Smooth muscle cell of the brain vasculature (primary cell): ENCODE results near the gene PGC.
"Not testable (repeated sequence)": the region's sequence is repeated elsewhere in the genome, so short reads cannot be mapped to it uniquely, and the experiment has no call there.

Experiments
- DNase-seq: peaks from one replicate; pipeline ENCODE4 v3.0.0-alpha.2; 2012; ENCODE audit warnings: low read depth, low spot score

The PGC gene

DNA sequence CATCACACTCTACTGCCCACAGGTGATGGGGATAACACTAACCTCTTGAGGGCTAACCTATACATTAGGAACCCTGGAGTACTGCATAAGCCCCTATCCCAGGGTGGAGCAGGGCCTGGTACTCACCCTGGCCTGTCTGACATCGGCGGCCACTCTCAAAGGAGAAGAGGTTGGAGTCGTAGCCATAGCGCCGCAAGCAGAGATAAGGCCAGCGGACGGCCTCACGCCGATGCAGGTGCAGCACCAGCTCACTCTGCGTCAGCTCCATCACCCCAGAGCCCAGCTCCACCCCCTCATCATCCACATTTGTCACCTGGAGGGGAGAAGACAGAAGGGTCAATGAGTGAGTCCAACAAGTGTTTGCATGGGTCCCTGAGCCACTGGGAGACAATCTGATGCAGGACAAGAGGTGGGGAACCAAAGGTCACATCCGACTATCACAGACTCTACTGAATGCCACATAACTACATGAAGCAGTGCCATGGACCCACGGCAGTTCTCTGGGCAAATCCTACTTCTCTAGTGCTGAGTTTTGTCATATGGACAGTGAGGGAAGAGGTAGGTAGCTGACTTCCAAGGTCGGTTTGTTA lies 28.2 kb upstream of the PGC start:
- DNase-seq: no peak

DNA sequence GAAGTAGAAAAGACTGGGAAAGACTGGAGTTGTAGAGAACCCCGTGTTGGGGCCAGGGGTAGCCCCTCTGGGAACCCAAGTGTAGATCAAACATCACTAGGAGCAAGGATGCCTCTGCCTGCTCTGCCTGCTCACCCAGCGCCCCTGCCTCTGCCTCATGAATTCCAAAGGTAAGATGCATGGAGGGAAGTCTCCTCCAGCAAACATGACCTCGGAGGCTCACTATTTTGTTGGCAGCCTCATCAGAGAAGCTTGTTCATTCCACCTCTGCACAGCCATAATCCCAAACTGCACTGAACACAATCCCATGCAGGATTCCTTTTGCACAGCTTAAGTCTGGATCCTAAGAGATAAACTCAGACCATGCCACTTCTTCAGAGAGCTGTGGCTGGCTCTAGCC lies 27.6 kb upstream of the PGC start:
- DNase-seq: no peak

DNA sequence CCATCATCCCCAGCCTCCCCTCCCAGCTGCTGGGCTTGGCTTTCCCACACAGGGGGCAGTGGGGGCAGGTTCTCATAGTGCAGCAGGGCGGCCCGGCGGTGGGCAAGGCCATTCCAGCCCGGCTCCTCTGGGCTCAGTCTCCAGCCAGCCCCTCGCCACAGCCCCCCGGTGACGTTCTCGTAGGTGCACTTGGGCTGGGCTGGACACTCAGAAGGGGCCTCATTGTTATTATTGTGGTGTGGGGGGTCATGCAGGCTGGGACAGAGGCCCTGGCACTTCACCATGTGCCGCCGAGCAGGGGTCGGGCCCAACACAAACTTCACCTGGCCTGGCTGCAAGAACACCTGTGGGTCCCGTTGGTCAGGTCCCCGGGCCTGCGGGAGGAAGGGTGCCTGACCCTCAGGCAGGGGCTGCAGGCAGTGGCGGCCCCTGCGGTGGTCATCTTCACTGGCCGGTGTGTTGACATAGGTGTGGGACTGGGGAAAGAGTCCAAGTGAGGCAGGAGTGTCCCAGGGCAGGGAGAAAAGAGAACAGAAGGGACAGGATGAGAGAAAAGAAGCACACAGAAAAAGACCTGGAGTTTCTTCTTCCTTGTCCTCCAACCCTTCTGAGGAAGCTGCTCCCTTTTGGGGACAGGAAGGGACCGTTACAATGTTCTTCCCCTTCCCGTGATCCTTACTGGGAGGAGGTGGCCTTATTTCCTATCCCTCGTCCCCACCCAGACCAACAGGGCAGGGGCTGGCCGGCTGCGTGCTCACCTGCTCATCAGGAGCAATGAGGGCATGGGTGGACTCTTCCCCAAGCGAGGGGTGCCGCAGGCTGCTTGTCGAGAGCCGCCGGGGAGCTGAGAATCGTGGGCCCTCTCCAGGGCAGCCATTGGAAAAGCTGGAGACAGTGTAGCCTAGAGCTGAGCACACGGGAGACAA lies 24.1 kb upstream of the PGC start:
- no peak for DNase-seq

DNA sequence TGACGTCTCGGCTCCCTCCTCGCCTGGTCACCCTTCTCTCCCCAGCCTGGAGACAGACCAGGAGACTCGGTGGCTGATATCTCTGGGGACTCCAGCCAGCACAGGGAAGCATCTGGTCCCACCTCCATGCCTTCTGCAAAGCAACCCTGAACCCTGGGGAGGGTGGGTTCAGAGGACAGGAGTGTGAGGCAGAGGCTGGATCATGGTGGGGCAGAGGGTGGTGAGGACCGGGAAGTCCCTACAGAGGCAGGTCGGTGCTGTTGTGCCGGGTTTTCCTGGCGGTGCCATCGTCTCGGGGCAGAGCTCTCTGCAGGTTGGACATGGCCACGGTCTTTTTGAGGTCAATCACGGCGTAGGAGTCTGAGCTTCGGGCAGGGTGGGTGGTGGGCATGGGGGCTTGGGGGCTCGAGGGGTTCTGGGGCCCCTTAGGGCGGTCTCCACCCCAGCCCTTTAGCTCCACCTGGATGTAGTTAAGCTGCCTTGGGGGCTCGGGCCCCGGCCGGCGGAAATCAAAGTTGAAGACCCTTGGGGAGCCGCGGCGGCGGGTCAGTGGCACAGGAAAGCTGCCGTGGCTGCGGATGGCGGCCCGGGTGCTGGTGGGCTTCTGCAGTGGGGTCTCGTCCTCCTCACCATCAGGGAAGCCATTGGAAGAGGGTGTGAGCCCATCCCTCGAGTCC lies 23.3 kb upstream of the PGC start:
- no peak for DNase-seq

DNA sequence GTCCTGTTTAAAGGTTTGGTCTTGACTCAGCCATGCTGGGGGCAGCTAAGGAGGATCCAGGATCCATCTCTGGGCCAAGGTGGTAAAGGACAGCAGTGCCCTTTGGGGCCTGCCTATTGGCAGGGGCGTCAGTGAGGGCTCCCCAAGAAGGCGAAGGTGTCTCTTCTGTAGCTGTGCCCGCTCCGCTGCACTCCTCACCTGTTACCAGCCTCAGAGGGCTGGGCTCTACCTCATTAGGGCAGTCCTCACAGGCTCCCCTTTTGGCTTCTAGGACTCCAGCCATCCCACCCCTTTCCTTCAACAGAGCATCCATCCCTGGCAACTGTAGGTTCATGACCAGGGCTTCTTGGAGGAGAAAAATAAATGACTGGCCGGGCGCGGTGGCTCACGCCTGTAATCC lies 22.2 kb upstream of the PGC start:
- DNase-seq: no peak

DNA sequence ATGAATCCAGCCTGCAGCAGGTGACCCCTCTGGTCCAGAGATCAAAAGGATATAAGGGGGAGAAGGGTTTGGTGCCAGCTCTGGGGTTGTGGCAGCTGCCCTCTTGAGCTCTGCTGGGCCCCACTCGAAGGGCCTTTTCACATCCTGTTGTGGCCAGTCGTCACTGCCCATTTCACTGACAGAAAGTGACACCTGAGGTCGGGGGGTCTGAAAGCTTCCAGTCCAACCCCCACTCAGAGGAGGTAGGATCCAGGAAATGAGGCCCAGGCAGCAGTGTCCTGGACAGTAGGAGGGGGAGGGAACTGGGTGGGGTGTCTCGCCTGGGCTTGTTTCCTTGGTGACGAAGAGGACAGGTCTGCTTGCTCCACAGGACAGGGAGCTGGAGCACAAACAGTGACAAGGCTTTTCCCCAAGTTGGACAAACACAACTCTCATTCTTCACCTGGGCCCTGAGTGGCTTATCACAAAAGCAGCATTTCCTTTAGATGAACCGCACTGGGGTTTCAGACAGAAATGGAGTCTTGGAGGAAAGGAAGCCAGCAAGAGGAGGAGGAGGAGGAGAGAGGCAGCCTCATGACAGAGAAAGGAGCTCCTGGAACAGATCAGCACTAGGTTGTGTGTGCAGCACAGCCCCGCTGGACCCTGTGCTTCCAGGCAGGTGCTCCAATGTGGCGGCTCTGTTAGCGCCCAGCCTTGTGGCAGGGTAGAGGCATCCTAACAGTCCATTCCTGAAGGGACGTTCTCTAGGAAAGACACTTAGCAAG lies 21.5 kb upstream of the PGC start:
- no peak for DNase-seq

DNA sequence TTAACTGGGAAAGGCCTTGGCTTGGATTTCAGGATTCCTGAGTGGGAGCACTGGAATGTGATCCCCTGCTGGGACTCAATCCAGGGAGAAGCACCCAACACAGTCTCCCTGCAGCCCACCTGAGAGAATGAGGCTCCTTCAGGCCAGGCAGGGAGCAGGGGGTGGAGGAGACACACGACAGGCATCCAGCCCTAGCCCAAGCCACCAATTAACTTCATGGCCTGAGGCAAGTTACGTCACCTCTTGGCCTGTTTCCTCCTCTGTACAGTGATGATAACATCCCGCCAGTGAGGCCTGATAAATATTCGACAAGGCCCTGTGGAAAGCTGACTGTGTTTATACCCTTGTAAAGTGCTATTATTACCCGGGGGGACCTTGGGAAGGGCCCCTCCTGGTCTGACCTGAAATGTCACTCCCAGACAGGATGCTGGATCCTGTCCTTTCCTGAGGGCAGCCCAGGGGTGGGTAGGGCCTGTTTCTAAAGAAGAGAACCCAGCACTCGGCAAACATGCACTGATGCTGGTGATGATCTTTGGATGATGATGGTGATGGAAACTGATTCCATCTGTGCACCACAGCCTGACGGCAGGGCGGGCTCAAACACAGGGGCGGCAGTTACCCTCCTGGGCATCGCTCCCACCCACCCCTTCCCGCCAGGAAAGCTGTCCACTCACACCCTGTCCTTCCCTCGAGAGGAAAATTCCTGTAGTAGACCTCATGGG lies 20.1 kb upstream of the PGC start:
- DNase-seq: no peak

DNA sequence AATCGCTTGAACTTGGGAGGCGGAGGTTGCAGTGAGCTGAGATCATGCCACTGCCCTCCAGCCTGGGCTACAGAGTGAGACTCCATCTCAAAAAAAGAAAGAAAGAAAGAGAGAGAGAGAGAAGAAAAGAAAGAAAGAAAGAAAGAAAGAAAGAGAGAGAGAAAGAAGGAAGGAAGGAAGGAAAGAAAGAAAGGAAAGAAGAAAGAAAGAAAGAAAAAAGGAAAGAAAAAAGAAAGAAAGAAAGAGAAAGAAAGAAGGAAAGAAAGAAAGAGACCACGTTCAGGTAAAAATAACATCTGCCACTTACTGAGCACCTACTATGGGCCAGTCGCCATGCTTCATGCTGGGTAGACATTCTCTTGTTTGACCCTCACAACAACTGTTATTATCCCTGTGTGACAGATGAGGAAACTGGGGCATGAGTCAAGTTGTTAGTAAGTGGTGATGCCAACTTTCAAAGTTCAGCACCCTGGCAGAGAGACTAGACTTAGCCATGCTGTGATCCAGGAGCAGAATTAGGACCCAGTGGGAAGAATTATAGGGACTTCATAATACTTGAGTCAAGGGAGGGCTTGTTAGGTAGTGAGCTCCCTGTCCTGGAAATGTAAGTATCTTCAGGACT lies 19.0 kb upstream of the PGC start:
- DNase-seq: not testable (repeated sequence)

DNA sequence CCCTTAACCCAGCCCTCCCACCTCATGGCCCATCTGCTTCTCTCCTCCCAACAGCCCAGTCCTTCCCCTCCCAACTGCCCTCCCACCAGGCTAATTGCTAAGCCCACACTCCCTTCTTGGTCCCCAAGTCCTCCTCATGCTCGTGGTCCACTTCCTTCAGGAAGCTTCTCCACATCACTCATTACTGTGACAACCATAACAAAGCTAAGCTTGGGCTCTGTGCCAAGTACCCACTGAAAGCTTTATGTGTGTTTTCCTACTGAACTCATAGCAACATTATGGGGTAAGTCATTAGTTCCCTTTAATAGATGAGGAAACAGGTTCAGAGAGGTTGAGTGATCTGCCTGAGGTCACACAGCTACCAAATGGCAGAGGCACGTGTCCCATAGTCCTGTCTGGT lies 16.3 kb upstream of the PGC start:
- DNase-seq: no peak

DNA sequence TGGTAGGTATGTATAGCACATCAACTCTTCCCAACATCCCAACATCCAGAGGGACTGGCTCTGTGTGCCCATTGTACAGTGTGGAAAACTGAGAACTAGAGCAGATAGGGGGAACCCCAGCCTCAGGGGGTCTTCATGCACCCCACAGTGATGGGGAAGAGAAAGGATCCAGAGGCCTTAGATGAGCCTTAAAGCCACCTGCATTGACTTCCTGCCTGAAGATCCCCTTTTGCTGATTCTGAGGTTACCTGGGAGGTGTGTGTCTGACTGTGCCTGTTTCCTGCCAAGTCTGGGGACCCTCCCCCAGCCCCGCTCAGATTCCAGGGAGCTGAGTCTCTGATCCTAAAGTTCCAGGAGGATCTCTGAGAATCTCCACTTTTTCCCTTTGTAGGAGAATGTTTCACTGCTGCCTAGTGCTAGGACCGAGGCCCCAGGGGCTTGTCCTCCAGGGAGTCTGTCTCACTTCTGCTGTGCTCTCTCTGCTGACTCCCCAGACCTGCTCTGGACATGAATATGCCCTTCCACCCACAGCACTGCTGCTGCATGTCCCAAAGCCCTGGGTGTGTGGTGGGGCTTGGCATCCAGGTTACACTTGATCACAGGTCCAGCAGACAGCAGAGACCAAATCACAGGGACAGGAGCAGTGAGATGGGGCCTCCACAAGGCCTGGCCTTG lies 12.8 kb upstream of the PGC start:
- no peak for DNase-seq

DNA sequence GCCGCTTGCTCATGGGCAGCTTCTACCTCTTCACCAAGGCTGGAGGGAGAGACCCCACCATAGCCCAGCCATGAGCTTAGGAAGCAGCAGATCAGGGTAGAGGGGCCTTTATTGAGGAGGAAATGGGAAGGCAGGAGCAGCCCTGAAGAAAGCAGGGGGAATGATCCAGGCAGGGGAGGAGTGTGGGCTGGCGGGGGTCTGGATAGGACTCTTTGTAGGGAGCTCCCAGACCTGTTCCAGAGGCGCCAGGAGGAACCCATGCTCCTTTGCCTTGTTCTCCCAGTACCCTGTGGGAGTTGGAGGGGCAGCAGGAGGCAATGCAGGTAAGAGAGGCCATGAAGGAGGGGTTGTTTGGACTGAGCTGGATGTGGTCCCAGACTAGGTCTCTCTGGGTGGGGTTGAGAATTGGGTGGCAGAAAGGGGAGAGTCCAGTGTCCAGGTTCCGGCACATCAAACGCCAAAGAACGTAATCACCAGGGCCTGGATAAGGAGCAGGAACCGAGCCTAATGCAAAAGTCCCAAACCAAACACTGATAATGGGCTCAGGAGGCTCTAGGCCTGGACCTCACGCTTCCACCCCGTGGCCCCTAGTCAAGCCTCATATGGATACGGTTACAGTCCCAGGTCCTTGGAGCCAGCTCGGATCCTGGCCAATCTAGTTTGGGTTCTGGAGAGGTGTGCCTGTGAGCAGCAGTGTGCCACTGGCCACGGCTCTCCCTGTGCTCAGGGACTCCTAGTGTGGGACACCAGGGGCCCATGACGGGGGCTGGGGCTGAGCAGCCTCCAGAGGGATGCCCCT lies 12.1 kb upstream of the PGC start:
- DNase-seq: no peak

DNA sequence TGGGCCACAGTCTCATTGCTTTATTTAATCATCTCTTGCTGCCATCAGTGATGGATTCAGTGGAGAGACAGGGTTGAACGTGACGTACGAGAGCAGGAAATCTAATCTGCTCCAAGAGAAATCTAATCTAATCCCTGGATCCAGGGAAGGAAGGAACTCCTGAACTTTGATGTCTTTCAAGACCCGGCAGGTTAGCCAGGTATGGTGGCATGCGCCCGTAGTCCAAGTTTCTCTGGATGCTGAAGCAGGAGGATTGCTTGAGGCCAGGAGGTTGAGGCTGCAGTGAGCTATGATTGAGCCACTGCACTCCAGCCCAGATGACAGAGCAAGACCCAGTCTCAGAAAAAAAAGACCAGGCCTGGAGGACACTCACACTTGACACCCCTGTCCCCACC lies 11.4 kb upstream of the PGC start:
- no peak for DNase-seq

DNA sequence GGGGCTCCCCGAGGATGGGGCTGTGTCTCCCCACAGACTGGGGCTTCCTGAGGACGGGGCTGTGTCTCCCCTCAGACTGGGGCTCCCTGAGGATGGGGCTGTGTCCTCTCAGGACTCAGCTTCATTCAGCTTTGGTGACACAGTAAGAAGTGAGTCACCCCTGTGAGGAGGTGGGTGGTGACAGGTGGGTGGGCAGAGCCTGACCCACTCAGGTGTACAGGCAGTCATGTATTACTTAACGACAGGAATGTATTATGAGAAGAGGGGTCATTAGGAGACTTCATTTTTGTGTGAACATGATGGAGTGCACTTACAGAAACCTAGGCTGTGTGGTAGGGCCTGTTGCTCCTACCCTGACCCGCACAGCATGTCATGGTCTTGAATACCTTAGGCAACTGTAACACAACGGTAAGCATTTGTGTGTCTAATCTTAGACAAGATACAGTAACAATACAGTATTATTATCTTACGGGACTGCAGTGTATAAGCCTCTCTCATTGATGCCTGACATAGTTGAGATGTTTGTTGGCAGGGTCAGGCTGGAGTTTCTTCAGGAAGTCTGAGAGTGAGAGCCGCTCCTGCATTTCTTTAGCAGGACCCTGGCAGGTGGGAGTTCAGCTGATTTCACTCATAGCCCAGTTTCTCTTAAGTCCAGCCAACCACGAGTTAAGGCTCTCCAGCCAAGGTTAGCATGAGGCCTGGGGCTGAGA lies 10.9 kb upstream of the PGC start:
- DNase-seq: no peak

DNA sequence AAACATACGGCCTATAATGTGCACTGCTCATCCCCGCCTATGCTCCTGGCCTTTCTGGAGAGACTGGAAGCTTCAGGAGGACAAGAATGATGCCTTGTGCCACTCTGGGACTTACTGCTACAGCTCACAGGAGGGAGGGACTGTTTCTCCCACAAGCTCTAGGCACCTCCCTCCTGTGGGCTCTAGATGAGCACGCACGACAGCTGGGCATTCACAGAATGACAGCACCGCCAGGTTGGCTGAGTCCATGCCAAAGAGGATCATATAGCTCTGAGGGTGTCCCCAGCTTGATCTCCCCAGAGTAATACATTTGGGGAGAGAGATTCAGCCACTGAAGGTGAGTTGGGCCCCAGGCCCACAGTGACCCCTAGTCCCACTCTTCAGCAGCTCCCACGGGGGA lies 10.1 kb upstream of the PGC start:
- DNase-seq: no peak

DNA sequence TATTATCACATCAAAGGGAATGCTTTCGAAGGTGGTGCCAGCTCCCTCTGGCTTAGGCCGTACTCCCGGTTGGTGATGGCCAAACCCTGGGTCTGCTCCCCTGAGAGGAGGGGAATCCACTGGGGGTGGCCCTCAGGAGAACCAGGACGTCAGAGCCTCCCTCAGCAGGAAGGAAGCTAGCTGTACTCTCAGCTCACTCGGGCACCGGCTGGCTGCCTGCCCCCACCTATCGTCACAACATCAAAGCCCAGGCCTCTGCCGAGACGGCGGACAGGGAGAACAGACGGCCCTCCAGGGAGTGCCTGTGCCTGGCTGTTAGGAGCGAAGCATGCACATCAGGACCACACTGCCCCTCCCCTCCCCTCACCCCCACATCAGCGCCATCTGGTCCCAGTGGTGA lies 9.2 kb upstream of the PGC start:
- no peak for DNase-seq

DNA sequence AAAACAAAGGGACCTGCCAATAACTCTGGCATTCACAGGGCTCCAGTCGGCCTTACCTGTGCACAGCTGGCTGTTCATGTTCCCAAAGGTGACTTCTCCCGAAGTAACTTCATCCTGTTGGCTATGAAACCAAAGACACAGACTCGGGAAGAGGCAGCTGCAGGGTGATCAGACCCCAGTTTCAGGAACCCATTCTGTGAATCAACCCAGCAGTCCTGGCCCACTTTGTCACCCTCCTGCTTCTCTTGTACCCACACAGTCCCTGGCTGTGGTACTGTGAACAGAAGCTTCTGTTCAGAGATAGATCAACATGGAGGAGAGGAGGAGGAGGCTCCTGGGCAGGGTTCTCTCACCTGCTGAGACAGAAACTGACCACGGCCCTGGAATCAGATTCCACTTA lies 8.7 kb upstream of the PGC start:
- DNase-seq: no peak

DNA sequence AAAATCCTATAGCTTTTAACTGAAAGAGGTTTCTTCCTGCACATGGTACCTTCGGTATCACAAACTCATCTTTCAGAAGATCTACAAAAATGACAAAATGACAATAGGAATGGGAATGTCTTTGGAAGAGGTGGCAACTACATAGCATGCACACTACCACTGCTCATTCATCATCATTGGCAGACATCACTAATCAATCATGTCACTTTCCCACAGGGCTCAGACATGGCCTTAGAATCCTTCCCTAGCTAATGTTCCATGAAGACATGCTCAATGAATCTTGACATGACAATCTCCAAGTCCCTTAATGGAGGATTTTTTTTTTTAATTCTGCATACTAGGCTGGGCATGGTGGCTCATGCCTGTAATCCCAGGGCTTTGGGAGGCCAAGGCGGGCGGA lies 3.2 kb upstream of the PGC start:
- no peak for DNase-seq

DNA sequence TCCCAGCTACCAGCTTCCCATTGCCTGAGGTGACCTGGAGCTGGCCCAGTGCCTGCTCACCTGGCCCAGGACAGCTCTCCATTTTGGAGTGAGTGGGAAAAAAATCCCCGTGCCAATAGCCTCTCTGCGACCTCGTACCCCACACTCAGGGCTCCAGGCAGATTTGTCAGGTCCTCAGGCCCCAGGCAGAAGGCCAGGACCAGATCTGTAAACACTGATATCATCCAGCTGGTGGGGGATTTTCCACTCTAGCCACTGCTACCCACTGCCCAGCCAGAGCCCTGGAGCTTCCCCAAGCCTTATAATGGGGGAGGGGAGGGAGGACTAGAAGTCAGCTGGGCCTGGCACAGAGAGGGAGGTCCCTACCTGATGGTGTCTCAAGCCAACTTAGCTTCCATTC lies 1.3 kb upstream of the PGC start:
- DNase-seq: no peak

DNA sequence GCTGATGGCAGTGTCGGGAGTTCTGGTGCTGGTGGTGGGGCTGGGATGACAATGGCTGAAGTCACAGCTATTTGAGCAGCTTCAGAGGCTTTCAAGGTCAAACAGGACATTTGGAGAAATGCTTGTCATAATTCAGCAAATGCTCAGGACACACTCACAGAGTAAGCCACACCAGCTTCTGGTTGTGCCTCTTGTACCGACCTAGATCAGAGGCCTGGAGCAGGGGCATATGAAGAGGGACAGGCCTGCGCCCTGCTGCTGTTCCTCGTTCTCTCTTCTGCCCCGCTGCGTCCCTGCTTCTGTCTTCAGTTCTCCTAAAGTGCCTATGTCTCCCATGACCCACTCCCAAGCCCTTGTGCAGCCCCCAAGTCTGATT lies 893 bp upstream of the PGC start:
- no peak for DNase-seq
